ENCODE measurements around the gene JARID2. TPM values are rescaled to one million over a fixed set of nuclear protein-coding genes. Genes with fewer than 3 reads are reported as not detected.

The JARID2 gene
- total and polyA plus RNA-seq, 2 of the 8 experiments (the other 6 are each of a cell fraction or from before 2014, with no cell fraction given) = 60.1 to 239 TPM

- ChIA-PET POLR2A (ENCODE audit: partially characterized antibody) (no interaction called here), CTCF (ENCODE audit: partially characterized antibody) (no interaction called here)
- H3K4me1 ChIP-seq (replicated peaks in 1 of 4; ENCODE audit: control insufficient read depth in 3 of 4, insufficient read depth in 4 of 4, low read length in 3 of 4) = peaks cover 0 to 2% (median 1%) of the 10 kb centered on the region in 4 experiments; a peak in 2 of 7 replicates
- no peak overlapping the region for H3K4me2 ChIP-seq (ENCODE audit: insufficient read depth in 1 of 2, low read depth in 2 of 2, low read length in 2 of 2)
- no peaks in the 10 kb centered on the region for H3K36me3 ChIP-seq (ENCODE audit: control insufficient read depth in 2 of 4, insufficient read depth in 4 of 4, low read length in 3 of 4)
- no peak overlapping the region for H4K5ac ChIP-seq (ENCODE audit: insufficient read length, low read depth, low read length)
- no peak overlapping the region for H2BK20ac ChIP-seq (ENCODE audit: low read length)
- no peak overlapping the region for H2BK120ac ChIP-seq (replicated peaks; ENCODE audit: low read depth, low read length)
- H4K20me1 ChIP-seq (replicated peaks in 1 of 2; ENCODE audit: control insufficient read depth in 1 of 2, insufficient read depth in 2 of 2, low read length in 2 of 2) = no peaks in the 10 kb centered on the region
- DNase-seq (ENCODE audit: low read depth in 1 of 2, low spot score in 2 of 2) (no peak), FAIRE-seq (no peak)
- no peak overlapping the region for H2BK12ac ChIP-seq (ENCODE audit: low read depth, low read length)
- H3K56ac ChIP-seq (replicated peaks; ENCODE audit: insufficient read length, low read depth, low read length) = no peak overlapping the region
- H2AK5ac ChIP-seq (ENCODE audit: low read depth, low read length) = no peak overlapping the region
- no peak overlapping the region for H2AFZ ChIP-seq (ENCODE audit: low read length)
- H3K23me2 ChIP-seq (ENCODE audit: low read depth, low read length) = no peaks in the 10 kb centered on the region
- H3K27ac ChIP-seq (ENCODE audit: low read depth, low read length) = no peak overlapping the region
- H3K79me2 ChIP-seq (ENCODE audit: control insufficient read depth in 1 of 2, insufficient read depth in 2 of 2, low read length in 2 of 2) = no peaks in the 10 kb centered on the region
- no peak overlapping the region for H4K91ac ChIP-seq (replicated peaks; ENCODE audit: insufficient read length, low read length)
- TF ChIP-seq TCF12 (IDR thresholded peaks at IDR 0.05; ENCODE audit: low read depth, low read length) (no peak), SP2 (IDR thresholded peaks at IDR 0.05; ENCODE audit: low read length) (no peak), SAP30 (IDR thresholded peaks at IDR 0.05; ENCODE audit: insufficient read depth, insufficient replicate concordance, low read length) (no peak), POLR2AphosphoS5 (IDR thresholded peaks at IDR 0.05; ENCODE audit: low read depth, low read length) (no peak)
- H3K79me1 ChIP-seq (ENCODE audit: low read depth, low read length) = no peaks in the 10 kb centered on the region
- H3K9ac ChIP-seq (replicated peaks in 1 of 4; ENCODE audit: extremely low read depth in 1 of 4, low read depth in 3 of 4, low read length in 3 of 4) = no peak overlapping the region
- no peak overlapping the region for H3K18ac ChIP-seq (ENCODE audit: extremely low read depth, low read length)
- H3K14ac ChIP-seq (ENCODE audit: insufficient read length) = no peak overlapping the region
- no peak overlapping the region for H3K4ac ChIP-seq (replicated peaks; ENCODE audit: insufficient read length, low read depth, low read length)
- H3K23ac ChIP-seq (ENCODE audit: insufficient read length) = no peak overlapping the region
- H3K4me3 ChIP-seq (ENCODE audit: extremely low read depth in 1 of 4, insufficient read depth in 2 of 4, low read depth in 3 of 4, low read length in 4 of 4) = no peak overlapping the region
- H2BK5ac ChIP-seq (ENCODE audit: low read depth, low read length) = no peak overlapping the region
- no peak overlapping the region for H4K8ac ChIP-seq (ENCODE audit: extremely low read depth, insufficient read depth, low read length)
- H2BK15ac ChIP-seq (ENCODE audit: low read length) = no peak overlapping the region
- H3K9me3 ChIP-seq (ENCODE audit: insufficient read depth in 2 of 2, low read depth in 1 of 2, low read length in 1 of 2) = no peaks in the 10 kb centered on the region
- no peaks in the 10 kb centered on the region; a peak in 1 of 7 replicates for H3K27me3 ChIP-seq (replicated peaks in 1 of 4; ENCODE audit: control insufficient read depth in 3 of 4, extremely low read depth in 1 of 4, insufficient read depth in 3 of 4, low read length in 3 of 4)
These were observed 311.3 kb downstream of the JARID2 start for GRCh38 chr6:15557174-15557573.
